Natural killer cell treated with Interleukin-12 subunit alpha and Interleukin-12 subunit beta and Interleukin-15 and Interleukin-18, amount 100 ng/mL, for 72 hours (primary cell): ENCODE measurements around the gene CRISP3. TPM values are rescaled to one million over a fixed set of nuclear protein-coding genes. Genes with fewer than 3 reads are reported as not detected.

Source experiments
- ATAC-seq, 2 donors: fragments of 150-1000 bp; cut with Tn5 transposase in 1 of 2; sonication (Bioruptor Pico), chemical (Tn5 transposase) in 1 of 2; 2 replicates each; pipeline ENCODE4 v1.10.0; 2021
- DNase-seq: peaks from one replicate; pipeline ENCODE4 v3.0.0; 2022; ENCODE audit warnings: low spot score
- H3K27ac Mint-ChIP-seq, 2 donors: 1 replicate in 1 of 2; 2 replicates in 1 of 2; pipeline ENCODE4 v1.8.0; 2022; ENCODE audit warnings: mixed read lengths in 2 of 2, mild to moderate bottlenecking in 1 of 2, moderate library complexity in 1 of 2
- H3K27me3 Mint-ChIP-seq, 2 donors: 1 replicate in 1 of 2; 2 replicates in 1 of 2; pipeline ENCODE4 v1.8.0; 2022; ENCODE audit warnings: mixed read lengths in 2 of 2
- H3K36me3 Mint-ChIP-seq: one replicate; pipeline ENCODE4 v1.8.0; 2022; ENCODE audit warnings: mixed read lengths
- H3K4me1 Mint-ChIP-seq, 2 donors: 1 replicate in 1 of 2; 2 replicates in 1 of 2; pipeline ENCODE4 v1.8.0; 2022; ENCODE audit warnings: low read depth in 2 of 2, mixed read lengths in 2 of 2, mild to moderate bottlenecking in 1 of 2
- H3K4me3 Mint-ChIP-seq: one replicate; pipeline ENCODE4 v1.8.0; 2022; ENCODE audit warnings: mixed read lengths
- H3K9me3 Mint-ChIP-seq: 2 replicates; pipeline ENCODE4 v1.8.0; 2022; ENCODE audit warnings: mixed read lengths
- total RNA-seq, 2 donors: library from RNA; stranded (reverse); gene quantifications; one replicate each; pipeline ENCODE4 v1.2.3, GENCODE V29; 2022

CRISP3 gene, protein sequence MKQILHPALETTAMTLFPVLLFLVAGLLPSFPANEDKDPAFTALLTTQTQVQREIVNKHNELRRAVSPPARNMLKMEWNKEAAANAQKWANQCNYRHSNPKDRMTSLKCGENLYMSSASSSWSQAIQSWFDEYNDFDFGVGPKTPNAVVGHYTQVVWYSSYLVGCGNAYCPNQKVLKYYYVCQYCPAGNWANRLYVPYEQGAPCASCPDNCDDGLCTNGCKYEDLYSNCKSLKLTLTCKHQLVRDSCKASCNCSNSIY
- total RNA-seq, result not detected

DNA sequence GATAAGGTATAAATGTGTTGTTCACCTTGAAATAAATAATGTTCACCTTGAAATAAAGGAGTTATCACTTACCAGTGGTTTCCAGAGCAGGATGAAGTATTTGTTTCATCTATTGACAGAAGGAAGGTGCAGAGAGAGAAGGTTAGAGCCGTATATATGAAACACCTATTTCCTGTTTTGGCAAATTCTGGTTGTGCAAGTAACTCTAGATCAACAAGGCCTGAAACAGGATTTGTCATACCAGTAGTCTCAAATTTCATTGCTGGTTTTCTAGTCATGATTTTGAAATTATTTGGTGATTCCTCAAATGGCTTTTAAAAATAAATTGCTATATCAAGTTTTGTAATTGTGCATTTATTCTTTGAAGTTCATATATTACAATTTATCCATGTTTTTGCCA, at the start of gene CRISP3:
CRISP3 (minus strand) TSS at position 130 of the 400 bp plus-strand sequence; CDS start at position 109, 21 bp downstream.
- no peak within 1 kb of the TSS for H3K4me3 Mint-ChIP-seq
- no peaks in the 10 kb centered on the region for H3K27me3 Mint-ChIP-seq
- ATAC-seq (no peak), DNase-seq (no peak)
- no peaks in the 10 kb centered on the region for H3K36me3 Mint-ChIP-seq
- H3K4me1 Mint-ChIP-seq, result no peaks in the 10 kb centered on the region
- H3K9me3 Mint-ChIP-seq, result peaks cover 5% of the 10 kb centered on the region
- H3K27ac Mint-ChIP-seq, result no peak within 1 kb of the TSS

DNA sequence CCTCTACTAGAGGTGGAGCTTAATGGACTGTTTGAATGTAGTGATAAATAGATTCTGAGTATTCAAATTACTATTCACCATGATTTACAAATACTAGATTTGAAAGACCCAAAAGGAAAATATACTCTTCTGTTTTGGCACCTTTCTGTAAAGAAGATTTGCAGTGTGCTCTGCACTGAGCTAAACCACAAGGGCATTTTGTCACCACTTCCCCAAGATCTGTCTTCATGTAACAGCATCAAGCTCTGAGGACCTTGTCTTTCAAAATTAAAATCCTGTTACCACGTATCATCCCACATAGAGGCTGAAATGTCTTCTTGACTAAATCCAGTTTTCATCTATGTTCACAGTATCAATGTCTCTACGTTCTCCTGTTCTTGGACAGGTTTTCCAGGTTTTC, 46.2 kb upstream of the CRISP3 start:
- DNase-seq (no peak), ATAC-seq (no peak)
- Mint-ChIP-seq H3K36me3 (no peaks in the 10 kb centered on the region), H3K4me1 (no peaks in the 10 kb centered on the region), H3K27me3 (no peaks in the 10 kb centered on the region), H3K9me3 (no peaks in the 10 kb centered on the region), H3K4me3 (no peak overlapping the region), H3K27ac (no peak overlapping the region)

DNA sequence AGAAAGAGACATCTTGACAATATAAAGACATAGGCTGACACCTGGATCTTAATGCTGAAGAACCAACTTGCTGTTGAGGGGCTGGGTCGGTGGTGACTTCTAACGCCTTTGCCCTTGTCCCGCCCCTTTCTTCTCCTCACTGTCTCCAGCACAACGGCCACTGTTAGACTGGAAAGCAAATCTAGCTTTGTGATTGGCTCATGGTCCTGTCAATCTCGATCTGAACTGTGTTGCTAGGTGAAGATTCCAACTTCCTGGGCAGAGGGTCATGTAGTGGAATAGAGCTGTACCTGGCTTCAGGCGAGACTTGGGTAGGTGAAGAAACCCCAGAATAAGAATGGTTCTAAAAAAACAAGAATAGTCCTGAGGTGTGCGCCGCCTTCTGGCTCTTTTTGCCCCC, 43.0 kb upstream of the CRISP3 start, which contains the start of gene PGK2:
PGK2 (minus strand) TSS at position 110 of the 400 bp plus-strand sequence; CDS start at position 12, 98 bp downstream.
- Mint-ChIP-seq H3K4me3 (no peak within 1 kb of the TSS), H3K4me1 (no peaks in the 10 kb centered on the region), H3K27me3 (no peaks in the 10 kb centered on the region), H3K27ac (no peak within 1 kb of the TSS), H3K9me3 (peaks cover 4% of the 10 kb centered on the region), H3K36me3 (no peaks in the 10 kb centered on the region)
- DNase-seq (no peak), ATAC-seq (no peak)

DNA sequence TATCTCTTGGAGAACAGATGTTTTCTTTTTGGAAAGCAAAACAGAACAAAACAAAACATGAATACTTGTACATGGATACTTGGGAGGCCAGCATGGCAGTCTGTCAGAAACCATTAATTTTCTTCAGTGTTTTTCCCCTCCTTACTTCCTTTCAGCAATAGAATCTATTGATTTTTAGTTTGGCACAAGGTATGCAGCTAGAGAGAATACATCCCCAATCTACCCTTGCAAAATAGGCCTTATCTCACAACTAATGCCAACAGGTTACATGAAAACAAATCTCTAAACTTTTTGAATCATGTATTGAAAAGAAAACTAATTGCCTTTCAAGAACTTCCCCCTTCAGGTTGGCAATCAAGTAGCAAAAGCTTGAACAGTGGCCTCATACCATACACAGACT, 40.1 kb upstream of the CRISP3 start:
- Mint-ChIP-seq H3K4me1 (no peaks in the 10 kb centered on the region), H3K4me3 (no peak overlapping the region), H3K27ac (no peak overlapping the region), H3K27me3 (no peaks in the 10 kb centered on the region), H3K36me3 (no peaks in the 10 kb centered on the region), H3K9me3 (peaks cover 7% of the 10 kb centered on the region)
- no peak for DNase-seq
- no peak for ATAC-seq

DNA sequence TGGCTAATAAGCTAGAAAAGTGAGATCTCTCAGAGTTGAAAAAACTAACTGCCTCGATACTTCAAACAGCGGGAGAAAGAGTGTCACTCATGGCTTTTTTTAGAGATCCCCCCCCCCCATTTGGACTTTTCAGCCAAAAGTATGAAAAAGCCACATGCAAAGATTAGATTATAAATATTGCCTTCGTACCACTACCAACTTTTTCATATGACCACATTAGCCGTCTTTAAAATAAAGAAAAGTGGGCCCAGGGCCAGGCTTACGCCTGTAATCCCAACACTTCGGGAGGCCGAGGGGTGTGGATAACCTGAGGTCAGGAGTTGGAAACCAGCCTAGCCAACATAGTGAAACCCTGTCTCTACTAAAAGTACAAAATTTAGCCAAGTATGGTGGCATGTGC, 38.5 kb upstream of the CRISP3 start:
- H3K27ac Mint-ChIP-seq, result no peak overlapping the region
- no peak for DNase-seq
- no peak for ATAC-seq
- H3K4me1 Mint-ChIP-seq, result no peaks in the 10 kb centered on the region
- peaks cover 10% of the 10 kb centered on the region for H3K9me3 Mint-ChIP-seq
- H3K36me3 Mint-ChIP-seq, result no peaks in the 10 kb centered on the region
- no peaks in the 10 kb centered on the region for H3K27me3 Mint-ChIP-seq
- no peak overlapping the region for H3K4me3 Mint-ChIP-seq

DNA sequence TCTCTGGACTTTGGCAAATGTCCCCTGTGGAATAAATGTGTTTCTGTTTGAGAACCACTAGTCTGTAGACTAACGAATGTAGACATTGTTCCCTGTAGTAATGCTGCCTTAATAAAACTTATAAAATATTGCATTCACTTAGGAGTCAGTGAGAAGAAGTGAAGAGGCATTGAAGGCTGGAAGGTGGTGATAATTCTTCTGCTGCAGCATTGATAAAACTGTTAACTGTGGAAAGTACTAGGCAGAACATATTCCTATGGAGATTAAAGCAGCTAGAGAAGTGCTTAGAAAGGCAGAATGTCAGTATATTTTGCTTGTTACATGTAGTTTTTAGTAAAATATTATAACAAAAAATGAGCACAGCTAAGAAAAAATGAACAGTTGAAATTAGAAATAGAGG, 38.1 kb upstream of the CRISP3 start:
- no peak for ATAC-seq
- no peak overlapping the region for H3K4me3 Mint-ChIP-seq
- H3K36me3 Mint-ChIP-seq, result no peaks in the 10 kb centered on the region
- H3K27ac Mint-ChIP-seq, result no peak overlapping the region
- no peaks in the 10 kb centered on the region for H3K27me3 Mint-ChIP-seq
- peaks cover 10% of the 10 kb centered on the region for H3K9me3 Mint-ChIP-seq
- no peak for DNase-seq
- no peaks in the 10 kb centered on the region for H3K4me1 Mint-ChIP-seq

DNA sequence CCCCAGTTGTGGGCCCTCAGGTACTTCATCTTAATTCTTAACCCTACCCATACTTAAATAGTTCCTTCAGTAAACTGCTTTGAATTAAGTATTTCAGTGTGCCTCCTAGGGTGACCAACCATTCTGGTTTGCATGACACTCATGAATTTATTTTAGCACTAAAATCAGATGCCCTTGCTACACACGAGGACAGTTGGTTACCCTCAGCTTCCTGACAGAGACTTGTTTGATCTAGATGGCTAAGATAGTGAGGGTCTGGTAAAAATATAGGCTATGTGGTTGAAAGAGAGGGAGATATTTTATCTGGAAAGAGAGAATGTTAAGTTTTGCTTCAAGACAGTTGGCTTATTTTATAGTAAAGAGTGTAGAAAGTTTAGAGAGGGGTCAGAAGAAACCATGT, 32.3 kb upstream of the CRISP3 start:
- no peak for ATAC-seq
- H3K9me3 Mint-ChIP-seq, result peaks cover 11% of the 10 kb centered on the region
- DNase-seq, result no peak
- no peaks in the 10 kb centered on the region for H3K4me1 Mint-ChIP-seq
- no peak overlapping the region for H3K27ac Mint-ChIP-seq
- no peaks in the 10 kb centered on the region for H3K27me3 Mint-ChIP-seq
- H3K4me3 Mint-ChIP-seq, result no peak overlapping the region
- no peaks in the 10 kb centered on the region for H3K36me3 Mint-ChIP-seq

DNA sequence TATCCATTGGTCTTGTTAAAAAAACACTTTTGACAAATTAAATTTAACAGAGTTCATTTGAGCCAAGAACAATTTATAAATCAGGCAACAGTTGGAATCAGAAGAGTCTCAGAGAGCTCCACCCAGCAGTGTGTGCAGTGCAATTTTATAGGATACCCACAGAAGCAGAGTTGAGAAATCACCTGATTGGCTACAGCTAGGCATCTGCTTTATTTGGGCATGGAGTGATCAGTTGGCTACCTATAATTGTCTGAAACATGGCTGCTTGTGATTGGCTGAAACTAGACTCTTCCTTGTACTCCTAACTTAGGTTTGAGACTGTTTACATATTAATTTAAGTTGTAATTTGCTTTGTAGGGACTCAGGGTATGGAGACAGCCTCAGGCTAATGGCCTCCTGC, 30.9 kb upstream of the CRISP3 start:
- Mint-ChIP-seq H3K4me1 (no peaks in the 10 kb centered on the region), H3K36me3 (no peaks in the 10 kb centered on the region), H3K4me3 (no peak overlapping the region), H3K27ac (no peak overlapping the region), H3K27me3 (no peaks in the 10 kb centered on the region), H3K9me3 (peaks cover 11% of the 10 kb centered on the region)
- ATAC-seq, result no peak
- no peak for DNase-seq

DNA sequence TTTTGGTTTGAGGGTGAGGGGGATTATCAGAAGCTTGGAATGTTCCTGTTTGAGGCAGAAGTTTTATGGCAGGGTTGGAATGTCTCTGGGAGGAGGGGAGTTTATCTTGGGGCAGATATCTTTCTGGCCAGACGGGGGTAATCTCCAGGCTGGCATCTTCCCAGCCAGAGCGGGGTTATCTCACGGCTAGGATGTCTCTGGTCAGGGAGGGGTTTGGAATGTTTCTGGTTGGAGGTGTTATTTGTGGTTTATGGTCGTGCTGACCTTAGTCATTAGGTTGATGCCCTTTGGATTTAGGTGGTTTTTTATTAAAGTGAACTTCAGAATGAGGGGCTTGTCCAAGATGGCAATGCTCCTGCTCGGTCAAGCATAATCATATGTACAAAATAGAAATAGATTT, 28.1 kb upstream of the CRISP3 start:
- ATAC-seq, result no peak
- no peaks in the 10 kb centered on the region for H3K4me1 Mint-ChIP-seq
- H3K27me3 Mint-ChIP-seq, result no peaks in the 10 kb centered on the region
- H3K4me3 Mint-ChIP-seq, result no peak overlapping the region
- DNase-seq, result no peak
- H3K36me3 Mint-ChIP-seq, result no peaks in the 10 kb centered on the region
- peaks cover 8% of the 10 kb centered on the region for H3K9me3 Mint-ChIP-seq
- no peak overlapping the region for H3K27ac Mint-ChIP-seq

DNA sequence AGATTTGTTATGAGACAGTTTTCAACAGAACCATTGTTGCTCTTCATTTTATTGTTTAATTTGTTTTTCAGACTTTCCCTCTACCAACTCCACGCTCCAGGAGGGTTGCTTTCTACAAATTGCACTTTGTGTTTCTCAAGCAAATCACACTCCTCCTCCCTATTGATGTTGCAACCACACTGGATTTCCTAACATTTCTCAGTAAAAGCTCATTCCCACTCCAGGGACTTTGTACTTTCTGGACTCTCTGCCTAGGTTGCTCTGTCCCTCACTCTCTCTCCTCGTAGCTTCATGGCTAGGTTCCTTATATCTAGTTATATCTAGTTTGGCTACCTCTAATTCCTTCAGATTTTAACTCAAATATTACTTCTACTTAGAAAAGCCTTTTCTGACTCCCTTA, 22.6 kb upstream of the CRISP3 start:
- no peaks in the 10 kb centered on the region for H3K4me1 Mint-ChIP-seq
- no peak overlapping the region for H3K4me3 Mint-ChIP-seq
- H3K9me3 Mint-ChIP-seq, result peaks cover 13% of the 10 kb centered on the region
- H3K27ac Mint-ChIP-seq, result no peak overlapping the region
- H3K36me3 Mint-ChIP-seq, result no peaks in the 10 kb centered on the region
- DNase-seq (no peak), ATAC-seq (no peak)
- no peaks in the 10 kb centered on the region for H3K27me3 Mint-ChIP-seq

DNA sequence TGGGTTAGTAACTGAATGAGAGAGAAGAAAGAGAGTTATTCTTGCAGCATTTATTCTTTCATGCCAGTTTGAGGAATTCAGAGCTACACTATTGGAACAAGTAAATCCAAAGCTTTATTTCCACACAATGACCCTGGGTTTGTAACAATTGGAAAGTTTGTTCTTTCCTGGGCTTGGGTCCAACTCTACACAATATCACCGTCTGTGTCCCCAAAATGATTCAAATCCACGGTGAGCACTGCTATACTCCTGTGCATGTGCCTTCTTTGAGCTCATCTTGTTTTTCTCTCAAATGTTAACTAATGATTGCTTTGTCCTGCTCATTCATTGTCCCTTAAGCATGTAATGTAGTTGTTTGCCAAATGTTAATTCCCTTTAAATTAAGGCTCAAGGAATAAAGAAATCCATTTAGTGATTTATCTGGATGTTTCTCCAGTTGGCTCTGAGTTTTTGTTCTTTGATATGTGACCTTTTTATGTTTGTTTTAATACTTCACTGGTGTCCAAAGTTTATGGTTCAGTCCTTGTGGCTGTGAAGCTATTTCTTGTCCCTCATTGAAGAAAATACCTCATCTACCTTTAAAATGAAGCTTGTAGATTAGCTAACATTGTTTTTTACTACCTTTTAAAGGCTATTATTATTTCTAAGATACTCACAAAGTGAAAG, 20.5 kb upstream of the CRISP3 start:
- H3K27me3 Mint-ChIP-seq, result no peaks in the 10 kb centered on the region
- H3K4me1 Mint-ChIP-seq, result no peaks in the 10 kb centered on the region
- DNase-seq (no peak), ATAC-seq (no peak)
- H3K36me3 Mint-ChIP-seq, result no peaks in the 10 kb centered on the region
- peaks cover 16% of the 10 kb centered on the region for H3K9me3 Mint-ChIP-seq
- H3K4me3 Mint-ChIP-seq, result no peak overlapping the region
- no peak overlapping the region for H3K27ac Mint-ChIP-seq

DNA sequence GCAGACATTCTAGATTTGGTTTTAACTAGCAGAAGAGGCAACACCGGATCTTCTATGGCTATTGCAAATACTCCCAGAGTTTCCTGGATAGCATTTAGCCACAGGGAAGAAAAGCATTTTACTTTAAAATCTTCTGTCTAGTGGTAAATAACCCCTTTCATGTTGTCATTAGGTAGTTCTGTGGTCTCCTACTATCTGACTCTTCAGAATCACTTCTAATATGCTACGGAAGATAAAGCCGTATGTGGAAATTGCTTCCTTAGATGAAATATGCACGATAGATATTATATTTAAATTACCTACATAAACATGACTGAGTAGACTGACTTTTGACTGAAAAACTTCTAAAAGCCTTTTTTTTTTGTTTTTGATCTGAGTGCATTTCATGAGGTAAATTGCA, 759 bp downstream of the CRISP3 start:
- Mint-ChIP-seq H3K27me3 (no peaks in the 10 kb centered on the region), H3K36me3 (no peaks in the 10 kb centered on the region), H3K9me3 (peaks cover 8% of the 10 kb centered on the region), H3K27ac (no peak overlapping the region), H3K4me3 (no peak overlapping the region), H3K4me1 (no peaks in the 10 kb centered on the region)
- DNase-seq, result no peak
- ATAC-seq, result no peak

DNA sequence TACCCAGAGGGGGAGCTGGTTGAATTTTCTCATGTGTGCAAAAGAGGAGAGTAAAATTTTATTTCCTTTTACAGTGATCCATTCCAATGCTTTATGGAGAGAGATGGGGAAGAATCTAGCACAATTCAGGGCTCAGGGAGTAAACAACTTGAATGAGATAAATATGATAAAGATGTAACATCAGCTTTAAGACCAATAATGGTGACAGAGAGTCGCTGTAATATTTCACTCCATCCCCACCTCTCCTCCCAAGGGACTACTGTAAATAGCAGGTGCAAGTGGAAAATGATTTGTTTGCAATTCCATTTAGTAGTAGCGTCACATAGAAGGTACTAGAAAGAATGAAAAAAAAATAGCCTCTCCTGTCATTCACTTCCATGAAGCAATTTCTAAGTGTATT, 4.8 kb downstream of the CRISP3 start:
- Mint-ChIP-seq H3K4me1 (no peaks in the 10 kb centered on the region), H3K27me3 (no peaks in the 10 kb centered on the region), H3K4me3 (no peak overlapping the region), H3K36me3 (no peaks in the 10 kb centered on the region), H3K27ac (no peak overlapping the region), H3K9me3 (peaks cover 4% of the 10 kb centered on the region)
- DNase-seq (no peak), ATAC-seq (no peak)

DNA sequence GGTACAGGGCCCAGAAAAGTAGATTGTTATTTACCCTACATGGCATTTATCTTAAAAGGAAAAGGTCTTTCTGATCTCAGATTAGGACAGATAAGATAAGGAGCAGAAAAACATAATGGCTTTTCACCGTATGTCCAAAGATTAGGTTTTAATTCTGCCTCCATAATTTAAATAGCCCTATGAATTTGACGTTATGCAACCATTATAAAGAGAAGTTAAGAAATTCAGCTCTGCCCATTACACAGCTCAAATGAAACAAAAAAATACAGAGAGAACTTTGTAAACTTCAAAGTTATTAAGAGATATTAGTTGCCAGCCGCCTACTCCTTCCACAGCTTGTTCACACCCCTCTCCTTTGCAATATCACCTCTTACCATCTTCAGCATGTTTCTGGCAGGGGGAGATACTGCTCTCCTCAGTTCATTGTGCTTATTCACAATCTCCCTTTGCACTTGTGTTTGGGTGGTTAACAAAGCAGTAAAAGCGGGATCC, 8.1 kb downstream of the CRISP3 start:
- no peaks in the 10 kb centered on the region for H3K4me1 Mint-ChIP-seq
- no peak overlapping the region for H3K27ac Mint-ChIP-seq
- H3K9me3 Mint-ChIP-seq, result peaks cover 7% of the 10 kb centered on the region
- no peak for ATAC-seq
- H3K4me3 Mint-ChIP-seq, result no peak overlapping the region
- H3K36me3 Mint-ChIP-seq, result no peaks in the 10 kb centered on the region
- no peaks in the 10 kb centered on the region for H3K27me3 Mint-ChIP-seq
- no peak for DNase-seq
